ENCODE measurements around the gene SYCE3.
A peak's percentile ranks its signal among the peaks of the same experiment; 100 is the strongest.
"Not testable (repeated sequence)": the region's sequence is repeated elsewhere in the genome, so short reads cannot be mapped to it uniquely, and the experiment has no call there.

Gene SYCE3

DNA sequence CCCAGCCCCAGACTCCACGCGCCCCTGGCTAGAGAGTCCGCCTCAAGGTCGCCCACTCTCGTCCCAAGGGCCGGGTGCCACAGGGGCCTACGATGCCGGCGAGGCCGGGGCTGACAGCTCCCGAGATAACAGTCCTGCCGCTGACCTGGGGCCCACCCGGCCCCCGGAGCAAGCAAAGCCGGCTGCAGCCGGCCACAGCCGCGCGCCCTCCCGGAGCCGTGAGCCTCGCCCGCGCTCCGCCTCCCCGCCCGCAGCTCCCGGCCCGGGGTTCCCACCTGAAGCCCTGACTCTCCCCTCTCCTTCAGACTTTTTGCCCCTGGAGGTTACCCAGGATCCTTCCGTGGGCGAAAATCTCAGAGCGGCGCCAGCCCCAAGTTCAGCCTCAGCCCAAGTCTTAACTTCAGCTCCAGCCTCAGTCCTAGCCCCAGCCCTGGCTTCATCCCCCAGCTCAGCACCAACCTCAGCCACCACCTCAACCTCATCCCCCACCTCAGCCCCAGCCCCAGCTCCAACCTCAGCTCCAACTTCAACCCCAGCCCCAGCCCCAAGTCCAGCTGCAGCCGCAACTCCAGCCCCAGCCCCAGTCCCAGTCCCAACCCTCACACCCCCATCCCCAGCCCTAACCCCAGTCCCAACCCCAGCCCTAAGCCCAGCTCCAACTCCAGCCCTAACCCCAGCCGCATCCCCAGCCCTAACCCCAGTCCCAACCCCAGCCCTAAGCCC is 15.3 kb downstream of the SYCE3 start:
- DNase-seq = no peak

DNA sequence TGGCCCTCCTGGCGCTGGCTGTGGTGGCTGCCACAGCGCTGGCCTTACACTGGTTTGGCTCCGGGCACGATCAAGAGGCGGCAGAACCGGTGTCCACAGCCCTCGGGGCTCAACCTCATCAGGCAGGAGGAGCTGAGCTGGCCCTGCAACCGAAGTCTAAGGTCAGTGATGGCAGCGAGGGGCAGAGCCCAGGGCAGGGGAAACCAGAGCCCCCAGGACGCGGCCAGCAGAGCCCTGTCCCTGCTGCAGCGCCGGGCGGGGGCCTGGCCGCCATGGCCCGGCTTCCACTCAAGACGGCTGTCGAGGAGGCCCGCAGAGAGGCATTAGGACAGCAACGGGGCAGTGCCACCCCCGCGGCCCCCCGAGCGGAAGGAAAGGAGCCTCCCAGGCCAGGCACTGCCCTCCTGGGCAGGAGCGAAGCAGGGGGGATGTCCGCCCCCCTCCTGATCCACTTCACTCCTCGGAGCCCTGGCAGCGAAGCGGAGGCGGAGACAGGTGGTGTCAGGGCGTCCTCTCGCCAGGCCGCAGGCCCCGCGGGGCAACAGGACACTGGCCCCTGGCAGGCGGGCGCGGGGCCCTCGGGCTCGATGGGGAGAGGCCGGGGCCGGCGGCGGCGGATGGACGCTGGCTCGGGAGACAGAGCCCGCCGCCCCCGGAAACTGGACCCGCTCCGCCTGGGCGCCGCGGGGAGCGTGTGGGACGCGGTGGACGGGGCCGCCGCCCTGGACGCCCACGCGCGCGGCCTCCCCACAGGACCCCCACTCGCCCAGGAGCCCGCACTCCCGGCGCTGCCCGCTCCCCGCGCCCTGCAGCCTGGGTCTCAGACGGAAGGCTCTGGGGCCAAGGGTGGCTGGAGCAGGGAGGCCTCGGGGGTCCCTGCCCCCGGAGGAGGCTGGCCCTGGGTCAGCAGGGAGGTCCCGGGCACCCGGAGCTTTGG is 16.1 kb downstream of the SYCE3 start:
- DNase-seq = no peak

DNA sequence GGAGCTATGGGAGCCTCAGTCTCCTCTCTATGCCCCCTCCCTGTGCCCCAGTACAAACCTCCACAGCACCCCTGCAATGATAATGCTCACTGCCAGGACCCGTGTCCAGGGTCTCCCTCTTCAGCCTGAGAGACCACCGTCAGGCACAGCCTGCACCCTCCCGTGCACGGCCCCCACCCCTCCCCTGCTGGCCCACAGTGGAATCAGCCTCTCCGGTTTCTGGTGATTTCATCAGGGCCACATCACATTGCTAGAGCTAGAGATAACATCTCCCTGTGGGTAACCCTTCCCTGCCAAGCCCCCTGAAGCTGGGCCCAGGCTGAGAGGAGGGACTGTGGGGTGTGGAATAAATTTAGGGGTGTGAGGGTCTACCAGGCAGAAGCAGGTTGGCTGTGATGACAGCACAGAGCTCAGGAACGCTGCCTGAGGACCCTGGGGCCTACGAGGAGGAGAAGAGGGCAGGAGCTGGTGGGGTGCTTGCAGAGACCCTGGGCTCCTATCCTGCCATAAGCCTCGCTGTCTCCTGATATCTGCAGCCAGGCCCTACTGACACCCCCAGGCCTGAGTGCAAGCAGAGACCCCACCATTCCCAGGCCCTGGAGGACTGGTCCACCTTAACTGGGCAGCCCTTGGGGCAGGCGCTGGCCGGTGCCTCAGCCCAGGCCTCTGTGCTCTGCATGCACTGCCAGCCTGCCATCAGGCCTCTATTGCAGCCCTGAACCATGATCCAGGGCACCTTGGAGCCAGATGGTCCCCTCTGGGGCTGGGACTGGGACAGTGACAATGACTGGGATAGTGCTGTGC is 17.0 kb downstream of the SYCE3 start, which contains the start of gene KLHDC7B:
KLHDC7B (plus strand) TSS at position 378 of the 804 bp plus-strand sequence; CDS start at position 723, 345 bp downstream.
- no peak for DNase-seq

DNA sequence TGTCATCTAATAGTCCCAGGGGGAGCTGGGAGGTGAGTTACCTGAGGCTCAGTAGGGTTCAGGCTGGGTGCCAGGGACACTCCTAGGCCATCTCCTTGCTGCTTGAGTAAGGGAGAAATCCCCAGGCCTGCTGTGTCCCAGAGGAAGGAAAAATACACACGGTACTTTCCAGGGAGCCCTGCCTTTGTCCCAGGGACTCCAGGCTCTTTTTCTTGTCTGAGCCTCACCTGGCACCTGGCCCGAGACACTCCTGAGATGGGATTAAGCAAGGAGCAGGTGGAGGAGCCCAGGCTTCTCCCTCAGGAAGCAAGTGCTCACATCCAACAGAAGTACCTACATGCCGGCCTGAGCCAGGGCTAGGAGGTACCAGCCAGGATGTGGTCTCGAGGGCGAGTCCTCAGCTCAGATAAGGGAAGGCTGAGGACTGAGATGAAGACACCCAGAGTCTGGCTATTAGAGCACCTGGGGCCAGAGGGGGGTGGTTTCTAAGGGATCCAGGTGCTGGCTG is 17.9 kb downstream of the SYCE3 start:
- DNase-seq = no peak

DNA sequence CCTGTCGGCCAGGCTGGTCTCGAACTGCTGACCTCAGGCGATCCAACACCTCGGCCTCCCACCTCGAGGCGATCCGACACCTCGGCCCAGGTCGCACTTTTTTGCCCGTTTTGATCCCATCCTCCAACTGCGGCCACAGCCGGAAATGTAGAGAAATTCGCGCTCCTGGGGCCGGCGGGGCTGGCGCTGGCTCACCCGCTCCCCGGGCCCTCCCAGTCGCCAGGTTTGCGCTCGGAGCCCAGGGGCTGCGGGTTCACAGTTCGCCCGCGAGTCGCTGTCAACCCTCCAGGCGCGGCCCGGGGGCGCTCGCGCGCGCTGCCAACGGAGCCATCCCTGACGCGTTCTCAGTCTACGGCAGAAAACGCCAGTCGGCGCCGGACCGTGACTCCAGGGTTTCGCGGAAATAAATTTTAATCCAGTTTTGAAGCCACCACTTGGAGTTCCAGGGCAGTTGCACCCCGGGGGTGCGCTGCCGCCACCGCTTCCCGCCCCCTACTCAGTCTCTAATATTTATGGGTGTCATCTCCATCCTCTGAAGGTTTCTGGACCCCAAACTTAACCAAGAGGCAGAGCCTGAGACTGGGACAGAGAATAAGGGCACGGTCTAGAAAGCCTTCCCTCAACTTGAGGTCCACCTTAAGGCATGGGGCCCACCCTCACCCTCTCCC is 18.5 kb downstream of the SYCE3 start:
- peak; percentile 82 for DNase-seq

DNA sequence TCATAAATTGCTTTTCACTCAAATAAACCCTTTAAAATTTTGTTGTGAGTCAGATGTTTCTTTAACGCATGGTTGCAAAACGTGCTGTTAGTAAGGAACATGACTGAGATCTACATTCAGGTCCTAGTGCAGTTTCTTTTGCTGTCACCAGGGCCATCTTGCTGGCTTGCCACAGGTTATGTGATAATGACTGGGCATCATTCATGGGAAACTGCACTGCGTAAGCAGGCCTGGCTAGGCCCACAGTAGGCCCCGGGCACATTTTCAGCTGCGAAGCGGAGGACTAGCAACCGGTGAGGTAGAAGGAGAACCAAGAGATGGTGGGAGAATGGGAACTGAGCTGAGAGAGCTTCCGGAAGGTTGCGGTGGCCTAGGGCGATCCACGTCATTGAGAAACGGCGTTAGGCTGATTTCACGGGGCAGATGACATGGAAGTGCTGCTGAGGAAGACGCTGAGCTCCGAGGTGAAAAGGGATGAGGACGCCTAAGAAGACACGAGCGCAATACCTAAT is 20.2 kb downstream of the SYCE3 start:
- no peak for DNase-seq

DNA sequence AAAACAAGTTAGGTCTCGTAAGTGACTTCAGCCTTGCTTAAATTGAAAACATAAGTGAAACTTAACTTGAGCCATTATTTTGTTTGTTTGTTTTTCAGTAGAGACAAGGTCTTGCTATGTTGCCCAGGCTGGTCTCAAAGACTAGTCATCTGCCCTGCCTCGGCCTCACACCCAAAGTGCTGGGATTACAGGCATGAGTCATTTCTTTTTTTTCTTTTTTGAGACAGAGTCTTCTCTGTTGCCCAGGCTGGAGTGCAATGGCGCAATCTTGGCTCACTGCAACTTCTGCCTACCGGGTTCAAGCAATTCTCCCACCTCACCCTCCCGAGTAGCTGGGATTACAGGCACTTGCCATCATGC is 21.1 kb downstream of the SYCE3 start:
- DNase-seq = not testable (repeated sequence)

DNA sequence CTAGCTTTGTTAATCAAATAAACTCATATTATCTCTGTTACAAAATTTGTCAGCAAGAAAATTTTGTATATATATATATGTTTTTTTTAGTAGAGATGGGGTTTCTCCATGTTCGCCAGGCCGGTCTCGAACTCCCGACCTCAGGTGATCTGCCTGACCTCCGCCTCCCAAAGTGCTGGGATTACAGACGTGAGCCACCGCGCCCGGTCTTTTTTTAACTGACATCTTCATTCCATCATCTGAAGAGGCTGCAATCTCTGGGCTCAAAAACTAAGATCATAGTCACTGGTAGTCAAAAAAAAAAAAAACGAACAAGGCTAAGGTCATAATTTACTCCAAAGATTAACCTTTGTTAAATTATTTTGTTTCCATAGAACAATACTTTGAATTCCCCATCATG is 22.3 kb downstream of the SYCE3 start:
- DNase-seq = no peak

DNA sequence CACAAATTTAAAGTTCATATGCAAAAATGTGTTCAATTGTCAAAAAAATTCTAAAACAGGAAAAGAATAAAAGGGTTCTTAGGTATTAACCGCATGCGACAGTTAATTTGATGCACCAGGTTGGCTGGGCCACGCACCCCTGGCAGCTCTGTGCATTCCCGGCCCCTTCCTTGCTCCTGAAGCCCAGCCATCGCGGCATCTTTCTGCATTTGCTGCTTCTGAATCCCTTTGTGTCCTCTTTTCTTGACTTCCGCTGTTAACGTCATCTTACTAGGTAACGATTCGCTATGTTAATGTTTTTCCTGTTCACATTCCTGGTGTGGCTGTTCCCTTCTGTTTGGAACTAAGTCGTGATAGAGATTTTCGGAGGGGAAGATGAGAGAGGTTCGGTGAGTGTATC is 25.0 kb downstream of the SYCE3 start:
- no peak for DNase-seq

DNA sequence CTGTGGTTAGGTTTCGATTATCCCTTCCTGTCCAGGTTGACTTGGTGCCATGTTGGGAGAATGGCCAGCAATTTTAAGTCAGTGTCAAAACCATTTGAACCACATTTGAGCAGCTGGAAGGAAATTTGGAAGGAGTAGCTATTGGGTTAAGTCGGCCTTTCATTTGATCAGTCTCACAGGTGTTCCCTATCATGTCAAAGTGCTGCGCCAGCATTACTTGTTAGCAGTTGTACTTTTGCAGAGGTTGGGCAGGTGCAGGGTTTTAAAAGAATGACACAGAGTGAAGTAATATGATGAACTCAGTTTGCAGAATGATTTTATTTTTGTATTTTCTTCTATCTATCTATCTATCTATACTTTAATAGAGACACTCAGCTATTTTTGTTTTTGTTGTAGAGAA is 26.5 kb downstream of the SYCE3 start:
- no peak for DNase-seq

DNA sequence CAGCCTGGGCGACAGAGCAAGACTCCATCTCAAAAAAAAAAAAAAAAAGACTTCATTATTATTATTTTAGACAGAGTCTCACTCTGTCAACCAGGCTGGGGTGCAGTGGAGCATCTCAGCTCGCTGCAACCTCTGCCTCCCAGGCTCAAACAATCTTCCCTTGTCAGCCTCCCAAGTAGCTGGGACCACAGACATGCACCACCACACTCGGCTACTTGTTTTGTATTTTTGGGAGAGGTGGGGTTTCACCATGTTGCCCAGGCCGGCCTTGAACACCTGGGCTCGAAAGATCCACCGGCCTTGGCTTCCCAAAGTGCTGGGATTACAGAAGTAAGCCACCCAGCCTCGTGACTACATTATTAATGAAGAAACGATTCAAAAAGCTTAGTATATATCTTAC is 27.6 kb downstream of the SYCE3 start:
- no peak for DNase-seq

DNA sequence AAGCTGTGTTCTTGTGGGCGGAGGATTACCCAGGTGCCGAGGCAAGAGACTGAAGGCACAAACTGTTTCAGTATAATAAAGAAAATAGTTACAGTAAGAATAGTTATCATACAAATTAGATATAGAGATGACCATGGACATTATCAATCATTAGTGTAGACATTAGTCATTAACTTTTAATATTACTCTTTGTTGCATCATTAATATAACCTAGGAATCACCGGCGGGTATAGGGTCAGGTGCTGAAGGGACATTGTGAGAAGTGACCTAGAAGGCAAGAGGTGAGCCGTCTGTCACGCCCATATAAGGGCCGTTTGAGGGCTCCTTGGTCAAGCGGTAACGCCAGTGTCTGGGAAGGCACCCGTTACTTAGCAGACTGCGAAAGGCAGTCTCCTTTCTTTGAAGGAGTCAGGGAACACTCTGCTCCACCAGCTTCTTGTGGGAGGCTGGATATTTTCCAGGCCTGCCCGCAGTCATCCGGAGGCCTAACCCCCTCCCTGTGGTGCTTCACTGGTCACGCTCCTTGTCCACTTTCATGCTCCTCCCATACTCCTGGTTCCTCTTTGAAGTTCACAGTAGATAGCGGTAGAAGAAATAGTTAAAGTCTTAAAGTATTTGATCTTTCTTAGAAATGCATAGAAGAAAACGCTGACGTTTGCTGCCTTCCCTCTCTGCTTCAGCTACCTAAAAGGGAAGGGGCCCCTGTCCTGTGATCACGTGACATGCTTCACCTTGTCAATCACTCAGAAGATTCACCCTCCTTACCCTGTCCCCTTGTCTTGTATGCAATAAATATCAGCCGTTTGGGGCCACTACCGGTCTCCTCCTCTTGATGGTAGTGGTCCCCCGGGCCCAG is 28.6 kb downstream of the SYCE3 start:
- not testable (repeated sequence) for DNase-seq

DNA sequence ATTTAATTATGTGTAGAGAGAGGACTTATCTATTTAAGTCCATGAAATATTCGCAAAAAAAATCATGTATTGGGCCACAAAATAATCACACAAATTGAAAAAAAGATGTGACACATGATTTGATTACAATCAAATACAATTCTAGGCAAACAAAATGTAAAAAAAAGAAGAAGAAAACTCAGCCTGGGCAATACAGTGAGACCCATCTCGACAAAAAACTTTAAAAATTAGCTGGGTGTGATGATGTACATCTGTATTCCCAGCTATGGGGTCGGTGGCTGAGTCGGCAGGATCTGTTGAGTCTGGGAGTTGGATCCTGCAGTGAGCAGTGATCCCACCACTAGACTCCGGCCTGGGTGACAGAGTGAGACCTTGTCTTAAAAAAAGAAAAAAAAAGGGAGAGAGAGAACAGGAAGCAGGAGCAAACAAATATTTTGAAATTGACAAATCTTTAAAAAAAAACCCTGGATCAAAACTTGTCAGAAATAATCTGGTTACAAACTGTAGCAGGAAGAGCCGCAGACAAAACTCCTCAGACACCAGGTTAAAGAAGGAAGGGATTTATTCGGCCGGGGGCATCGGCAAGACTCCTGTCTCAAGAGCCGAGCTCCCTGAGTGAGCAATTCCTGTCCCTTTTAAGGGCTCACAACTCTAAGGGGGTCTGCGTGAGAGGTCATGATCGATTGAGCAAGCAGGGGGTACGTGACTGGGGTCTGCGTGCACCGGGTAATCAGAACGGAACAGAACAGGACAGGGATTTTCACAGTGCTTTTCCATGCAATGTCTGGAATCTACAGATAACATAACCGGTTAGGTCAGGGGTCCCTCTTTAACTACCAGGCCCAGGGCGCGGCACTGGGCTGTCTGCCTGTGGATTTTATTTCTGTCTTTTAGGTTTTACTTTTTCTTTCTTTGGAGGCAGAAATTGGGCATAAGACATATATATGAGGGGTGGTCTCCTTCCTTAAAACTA is 29.6 kb downstream of the SYCE3 start:
- no peak for DNase-seq

DNA sequence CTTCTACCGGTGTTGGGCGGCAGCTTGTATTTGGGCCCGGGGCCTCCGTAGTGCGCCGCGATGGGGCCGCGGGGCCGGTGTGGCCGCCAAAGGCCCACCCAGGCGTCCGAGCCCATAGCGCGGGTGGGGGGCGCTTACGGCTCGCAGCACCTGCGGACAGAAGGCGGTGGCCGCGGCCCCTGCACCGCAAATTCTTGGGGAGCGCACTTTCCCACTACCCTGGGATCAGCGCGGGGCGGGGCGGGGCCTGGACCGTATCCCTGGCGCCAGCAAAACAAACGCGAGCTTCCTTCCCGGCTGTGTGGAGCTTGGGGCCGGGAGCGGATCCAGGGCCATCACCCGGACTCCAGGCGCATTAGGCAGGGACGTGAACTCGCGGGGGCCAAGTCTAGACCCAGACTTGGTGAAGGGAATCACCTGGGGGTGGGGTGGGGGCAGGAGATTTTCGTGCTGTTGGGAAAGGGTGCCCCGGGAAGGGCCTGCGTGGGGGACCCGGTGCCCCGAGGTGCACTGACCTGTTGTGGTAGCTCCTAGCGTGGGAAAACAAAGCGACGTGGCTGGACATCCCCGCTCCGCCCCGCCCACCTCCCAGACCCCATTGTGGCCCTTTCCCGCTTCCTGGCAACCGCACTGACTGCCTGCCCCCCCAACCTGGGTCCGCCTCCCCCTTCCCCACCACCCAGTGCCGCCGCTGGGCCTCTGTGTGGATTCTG is 30.6 kb downstream of the SYCE3 start:
- DNase-seq = no peak

DNA sequence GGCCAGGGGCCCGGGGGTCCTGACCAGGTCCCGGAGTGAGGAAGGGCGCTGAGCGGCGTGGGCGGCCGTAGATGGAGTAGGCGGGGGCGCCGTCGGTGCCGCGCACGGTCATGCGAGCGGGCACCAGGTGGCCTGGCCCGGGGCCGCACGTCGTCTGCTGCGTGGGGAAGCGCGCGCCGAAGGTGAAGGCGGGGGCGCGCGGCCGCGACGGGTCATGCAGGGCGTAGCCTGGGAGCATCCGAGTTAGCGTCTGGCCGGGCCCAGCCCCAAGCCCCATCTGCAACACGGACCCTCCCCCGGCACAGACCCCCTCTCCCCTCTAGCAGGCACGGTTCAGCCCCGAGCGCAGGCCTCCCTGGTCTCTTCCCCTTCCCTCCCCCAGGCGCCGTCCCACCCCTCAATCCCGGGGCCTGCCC is 31.2 kb downstream of the SYCE3 start:
- DNase-seq = peak; percentile 61

DNA sequence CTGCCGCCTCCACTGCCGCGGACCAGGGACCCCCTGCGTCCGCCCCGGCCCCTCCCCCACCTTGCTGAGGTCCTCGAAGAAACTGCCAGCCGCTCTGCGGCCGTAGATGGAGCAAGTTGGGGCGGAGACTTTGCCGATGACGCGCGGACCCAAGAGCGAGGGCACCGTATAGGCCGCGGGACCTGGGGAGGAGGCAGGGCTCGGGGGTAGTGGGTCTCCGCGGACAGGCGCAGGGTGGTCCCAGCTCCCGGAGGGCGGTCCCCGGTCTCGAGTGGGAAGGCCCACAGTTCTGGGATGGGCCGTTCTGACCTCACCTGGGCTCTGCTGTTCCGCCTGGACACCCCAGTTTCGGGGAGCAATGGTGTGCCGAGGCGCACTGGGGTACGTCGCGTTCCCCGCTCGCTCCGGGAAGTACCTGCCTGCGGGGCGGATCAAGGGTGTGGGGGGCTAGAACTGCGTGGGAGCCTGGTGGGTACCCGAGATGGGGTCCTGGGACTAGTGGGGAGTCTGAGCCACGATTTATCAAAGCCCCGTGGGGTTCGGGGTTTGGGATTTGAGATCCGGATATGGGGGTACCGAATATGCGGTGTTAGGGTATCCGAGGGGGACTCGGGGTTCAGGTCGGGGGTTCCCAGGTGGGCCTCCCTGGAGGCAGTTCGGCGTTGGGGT is 31.7 kb downstream of the SYCE3 start:
- DNase-seq = peak; percentile 74

DNA sequence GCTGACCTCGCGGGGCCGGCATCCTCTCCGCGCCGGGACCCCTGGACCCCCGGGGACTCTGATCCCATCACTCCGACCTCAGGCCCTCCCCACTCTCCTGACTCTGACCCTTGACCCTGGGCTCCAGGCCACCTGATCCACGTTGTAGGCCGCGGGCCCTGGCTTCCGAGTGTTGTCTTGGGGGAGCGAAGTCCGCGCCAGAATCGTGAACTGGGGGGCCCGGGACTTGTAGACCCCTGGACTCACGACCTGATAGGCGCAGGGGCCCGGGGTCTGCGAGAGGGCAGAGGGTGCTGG is 32.2 kb downstream of the SYCE3 start:
- DNase-seq = no peak

DNA sequence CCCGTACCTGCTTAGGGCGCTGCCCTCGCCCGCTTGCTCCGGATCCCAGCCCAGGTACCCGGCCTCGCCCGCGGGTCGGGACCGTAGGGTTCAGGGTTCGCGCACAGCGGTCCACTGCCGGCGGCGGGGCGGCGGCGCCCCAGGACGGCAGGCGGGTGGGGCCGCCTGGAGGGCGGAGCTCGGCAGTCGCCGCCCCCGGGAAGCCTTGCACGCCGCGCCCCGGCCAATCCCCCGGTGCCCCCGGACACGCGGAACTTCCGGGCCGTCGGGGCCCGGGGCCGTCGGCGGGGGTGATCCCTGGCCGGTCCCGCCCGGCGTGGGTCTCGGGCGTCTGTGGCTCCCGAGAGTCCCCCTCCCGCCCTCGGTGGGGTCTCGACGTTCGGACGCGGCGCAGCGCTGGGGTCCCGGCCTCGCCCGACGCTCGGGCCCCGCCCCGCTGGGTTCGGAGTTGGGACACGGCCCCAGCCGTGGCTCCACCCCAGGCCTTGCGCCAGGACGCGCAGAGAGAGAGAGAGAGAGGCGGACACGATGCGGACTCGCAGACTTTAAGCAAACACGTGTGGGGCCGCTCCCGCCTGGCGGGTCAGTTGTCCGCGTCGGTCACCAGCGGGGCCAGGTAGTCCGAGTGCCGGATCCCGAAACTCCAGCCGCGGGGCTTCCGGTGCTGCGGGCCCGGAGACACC is 32.7 kb downstream of the SYCE3 start, which contains the start of gene TYMP:
TYMP (minus strand) TSS at position 116 of the 683 bp plus-strand sequence. CDS start 303 bp downstream, outside the sequence.
- peak; percentile 57 for DNase-seq

All from activated CD4-positive, alpha-beta T cell treated with anti-CD3 and anti-CD28 coated beads, Interleukin-2, amount 50 U/mL, for 1 hour (primary cell).